K562 (cell line): ENCODE data around the gene VANGL1.

Experiments used
- BHLHE40 ChIP-seq: IDR thresholded peaks from 2 replicates; pipeline ENCODE4 v1.6.1; 2011; ENCODE audit warnings: low read length, improper control_type of control experiment
- CTCF ChIP-seq, 3 experiments: IDR thresholded peaks in 2 of 3; conservative IDR thresholded peaks in 1 of 3; 2 replicates each; pipeline ENCODE4 v1.5.1; 2011 to 2012; ENCODE audit warnings: low read length in 3 of 3, mild to moderate bottlenecking in 3 of 3, control low read depth in 2 of 3, improper control_type of control experiment in 1 of 3, inconsistent platforms in 1 of 3, low read depth in 1 of 3, mixed read lengths in 1 of 3, moderate library complexity in 1 of 3; ENCODE audit not compliant: insufficient read depth in 2 of 3
- DNMT1 ChIP-seq: fragments of 450-650 bp; IDR thresholded peaks from 2 replicates; pipeline ENCODE4 v1.6.1; 2016; ENCODE audit warnings: antibody characterized with exemption, mild to moderate bottlenecking
- EP300 ChIP-seq: IDR thresholded peaks from 2 replicates; pipeline ENCODE4 v1.6.1; 2012; ENCODE audit warnings: low read length, improper control_type of control experiment
- KAT2B ChIP-seq: IDR thresholded peaks from one replicate; pipeline ENCODE4 v1.6.1; 2012; ENCODE audit warnings: low read depth, mild to moderate bottlenecking, control low read depth, inconsistent platforms, low read length, moderate library complexity
- MIER1 ChIP-seq: fragments of 450-650 bp; IDR thresholded peaks from 2 replicates; pipeline ENCODE4 v1.6.1; 2016; ENCODE audit warnings: antibody characterized with exemption, mild to moderate bottlenecking, low read depth
- NFIC ChIP-seq: fragments of 450-650 bp; IDR thresholded peaks from 2 replicates; pipeline ENCODE4 v1.6.1; 2017; ENCODE audit warnings: mild to moderate bottlenecking, inconsistent platforms
- PYGO2 ChIP-seq: fragments of 450-650 bp; IDR thresholded peaks from 2 replicates; pipeline ENCODE4 v1.6.1; 2016; ENCODE audit warnings: mild to moderate bottlenecking, missing genetic modification characterization, moderate library complexity, missing compliant biosample characterization
- ZNF12 ChIP-seq: sonication (generic); formaldehyde crosslinking; IDR thresholded peaks from 2 replicates; pipeline ENCODE4 v1.4.0; 2020; ENCODE audit warnings: mild to moderate bottlenecking, missing genetic modification reagents

GRCh38 chr1:115620950-115621349 is 20.8 kb upstream of the VANGL1 start:
- TF ChIP-seq BHLHE40 (no peak), NFIC (no peak), MIER1 (no peak), EP300 (no peak), ZNF12 (CRISPR knock-in tag) (no peak), KAT2B (no peak), PYGO2 (tag) (no peak), DNMT1 (no peak), CTCF (IDR thresholded peaks at IDR 0.05 in 2 of 3, conservative IDR thresholded peaks at IDR 0.05 in 1 of 3; ENCODE audit: insufficient read depth in 2 of 3, low read depth in 1 of 3, low read length in 3 of 3) (no peak)
